ENCODE results near the gene CSPG4.
"Not testable (repeated sequence)": the region's sequence is repeated elsewhere in the genome, so short reads cannot be mapped to it uniquely, and the experiment has no call there.

Gene CSPG4

GRCh38 chr15:75704618-75705017 is 8.0 kb downstream of the CSPG4 start:
- Histone ChIP-seq H3K27me3 (ENCODE audit: insufficient read depth, insufficient read length) (no peaks in the 10 kb centered on the region), H3K4me3 (ENCODE audit: insufficient read length, low read depth) (no peak overlapping the region), H3K36me3 (ENCODE audit: insufficient read depth, insufficient read length, low read length) (peaks cover 15% of the 10 kb centered on the region), H3K4me1 (ENCODE audit: insufficient read depth, insufficient read length) (peaks cover 15% of the 10 kb centered on the region), H3K9me3 (ENCODE audit: insufficient read depth, low read length) (no peaks in the 10 kb centered on the region), H3K9ac (ENCODE audit: insufficient read length, low read depth) (no peak overlapping the region)
- no peak for TF ChIP-seq SUZ12 (IDR thresholded peaks at IDR 0.05; ENCODE audit: extremely low read depth, insufficient read depth, insufficient read length)
- no peak for TF ChIP-seq ZNF274 (IDR thresholded peaks at IDR 0.05; ENCODE audit: low read depth, low read length)
- no peak for TF ChIP-seq YY1 (IDR thresholded peaks at IDR 0.05; ENCODE audit: insufficient read depth, insufficient read length)
- no peak for DNase-seq (ENCODE audit: low read depth, low spot score)

- Histone ChIP-seq H3K27me3 (ENCODE audit: insufficient read depth, insufficient read length) (no peaks in the 10 kb centered on the region), H3K36me3 (ENCODE audit: insufficient read depth, insufficient read length, low read length) (peaks cover 15% of the 10 kb centered on the region), H3K9ac (ENCODE audit: insufficient read length, low read depth) (peak overlapping the region; percentile 21), H3K4me3 (ENCODE audit: insufficient read length, low read depth) (no peak overlapping the region), H3K9me3 (ENCODE audit: insufficient read depth, low read length) (no peaks in the 10 kb centered on the region), H3K4me1 (ENCODE audit: insufficient read depth, insufficient read length) (peaks cover 15% of the 10 kb centered on the region)
- DNase-seq (ENCODE audit: low read depth, low spot score): no peak
- no peak for TF ChIP-seq ZNF274 (IDR thresholded peaks at IDR 0.05; ENCODE audit: low read depth, low read length)
- no peak for TF ChIP-seq YY1 (IDR thresholded peaks at IDR 0.05; ENCODE audit: insufficient read depth, insufficient read length)
- TF ChIP-seq SUZ12 (IDR thresholded peaks at IDR 0.05; ENCODE audit: extremely low read depth, insufficient read depth, insufficient read length): no peak
Measured at GRCh38 chr15:75704263-75704615, 8.4 kb downstream of the CSPG4 start.

GRCh38 chr15:75703440-75704262 is 9.0 kb downstream of the CSPG4 start:
- H3K36me3 ChIP-seq (ENCODE audit: insufficient read depth, insufficient read length, low read length); H3K9me3 ChIP-seq (ENCODE audit: insufficient read depth, low read length); DNase-seq (ENCODE audit: low read depth, low spot score); H3K4me3 ChIP-seq (ENCODE audit: insufficient read length, low read depth); H3K27me3 ChIP-seq (ENCODE audit: insufficient read depth, insufficient read length): not testable (repeated sequence)
- Histone ChIP-seq H3K4me1 (ENCODE audit: insufficient read depth, insufficient read length) (peaks cover 13% of the 10 kb centered on the region), H3K9ac (ENCODE audit: insufficient read length, low read depth) (peak overlapping the region; percentile 21)

GRCh38 chr15:75702436-75702835 is 10.2 kb downstream of the CSPG4 start:
- Histone ChIP-seq H3K9ac (ENCODE audit: insufficient read length, low read depth) (no peak overlapping the region), H3K4me3 (ENCODE audit: insufficient read length, low read depth) (no peak overlapping the region), H3K4me1 (ENCODE audit: insufficient read depth, insufficient read length) (peaks cover 17% of the 10 kb centered on the region), H3K36me3 (ENCODE audit: insufficient read depth, insufficient read length, low read length) (peaks cover 6% of the 10 kb centered on the region), H3K27me3 (ENCODE audit: insufficient read depth, insufficient read length) (no peaks in the 10 kb centered on the region), H3K9me3 (ENCODE audit: insufficient read depth, low read length) (no peaks in the 10 kb centered on the region)
- no peak for TF ChIP-seq SUZ12 (IDR thresholded peaks at IDR 0.05; ENCODE audit: extremely low read depth, insufficient read depth, insufficient read length)
- TF ChIP-seq ZNF274 (IDR thresholded peaks at IDR 0.05; ENCODE audit: low read depth, low read length): no peak
- TF ChIP-seq YY1 (IDR thresholded peaks at IDR 0.05; ENCODE audit: insufficient read depth, insufficient read length): no peak
- DNase-seq (ENCODE audit: low read depth, low spot score): no peak

GRCh38 chr15:75701071-75702003 is 11.3 kb downstream of the CSPG4 start:
- peaks cover 20% of the 10 kb centered on the region for H3K4me1 ChIP-seq (ENCODE audit: insufficient read depth, insufficient read length)
- not testable (repeated sequence) for H3K27me3 ChIP-seq (ENCODE audit: insufficient read depth, insufficient read length); H3K9me3 ChIP-seq (ENCODE audit: insufficient read depth, low read length); H3K9ac ChIP-seq (ENCODE audit: insufficient read length, low read depth); H3K4me3 ChIP-seq (ENCODE audit: insufficient read length, low read depth); DNase-seq (ENCODE audit: low read depth, low spot score); H3K36me3 ChIP-seq (ENCODE audit: insufficient read depth, insufficient read length, low read length)

GRCh38 chr15:75699961-75700874 is 12.4 kb downstream of the CSPG4 start:
- H3K36me3 ChIP-seq (ENCODE audit: insufficient read depth, insufficient read length, low read length); H3K9me3 ChIP-seq (ENCODE audit: insufficient read depth, low read length); DNase-seq (ENCODE audit: low read depth, low spot score); H3K4me3 ChIP-seq (ENCODE audit: insufficient read length, low read depth); H3K27me3 ChIP-seq (ENCODE audit: insufficient read depth, insufficient read length); H3K9ac ChIP-seq (ENCODE audit: insufficient read length, low read depth): not testable (repeated sequence)
- peaks cover 15% of the 10 kb centered on the region for H3K4me1 ChIP-seq (ENCODE audit: insufficient read depth, insufficient read length)

- not testable (repeated sequence) for H3K9me3 ChIP-seq (ENCODE audit: insufficient read depth, low read length); H3K36me3 ChIP-seq (ENCODE audit: insufficient read depth, insufficient read length, low read length); DNase-seq (ENCODE audit: low read depth, low spot score); H3K27me3 ChIP-seq (ENCODE audit: insufficient read depth, insufficient read length); H3K9ac ChIP-seq (ENCODE audit: insufficient read length, low read depth); H3K4me3 ChIP-seq (ENCODE audit: insufficient read length, low read depth)
- peaks cover 15% of the 10 kb centered on the region for H3K4me1 ChIP-seq (ENCODE audit: insufficient read depth, insufficient read length)
Measured at GRCh38 chr15:75699517-75699916, 13.1 kb downstream of the CSPG4 start.

GRCh38 chr15:75697974-75698747 is 14.5 kb downstream of the CSPG4 start:
- not testable (repeated sequence) for H3K4me3 ChIP-seq (ENCODE audit: insufficient read length, low read depth); H3K27me3 ChIP-seq (ENCODE audit: insufficient read depth, insufficient read length); DNase-seq (ENCODE audit: low read depth, low spot score); H3K9ac ChIP-seq (ENCODE audit: insufficient read length, low read depth); H3K9me3 ChIP-seq (ENCODE audit: insufficient read depth, low read length); H3K36me3 ChIP-seq (ENCODE audit: insufficient read depth, insufficient read length, low read length)
- H3K4me1 ChIP-seq (ENCODE audit: insufficient read depth, insufficient read length): peaks cover 24% of the 10 kb centered on the region

Data from NT2/D1 (cell line).